GM21390 (cell line): ENCODE measurements around the gene RBPMS2.

ENCODE experiments used
- ATAC-seq: cut with Tn5 transposase; IDR thresholded peaks from one replicate; pipeline ENCODE4 v1.9.1; 2021; ENCODE audit not compliant: unreplicated experiment

RBPMS2 gene

GRCh38 chr15:64791401-64791800, 16.0 kb upstream of the RBPMS2 start:
- no peak for ATAC-seq

DNA sequence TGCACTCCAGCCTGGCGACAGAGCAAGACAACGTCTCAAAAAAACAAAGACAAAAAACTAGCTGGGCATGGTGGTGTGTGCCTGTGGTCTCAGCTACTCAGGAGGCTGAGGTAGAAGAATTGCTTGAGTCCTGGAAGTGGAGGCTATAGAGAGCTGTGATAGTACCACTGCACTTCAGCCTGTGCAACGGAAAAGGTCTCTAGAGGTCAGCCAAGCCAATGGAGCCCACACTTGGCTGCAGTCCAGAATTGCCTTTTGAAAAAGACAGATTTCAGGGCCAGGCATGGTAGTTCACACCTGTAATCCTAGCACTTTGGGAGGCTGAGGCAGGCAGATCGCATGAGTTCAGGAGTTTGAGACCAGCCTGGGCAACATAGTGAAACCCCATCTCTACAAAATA, 8.4 kb upstream of the RBPMS2 start:
- ATAC-seq, result no peak

DNA sequence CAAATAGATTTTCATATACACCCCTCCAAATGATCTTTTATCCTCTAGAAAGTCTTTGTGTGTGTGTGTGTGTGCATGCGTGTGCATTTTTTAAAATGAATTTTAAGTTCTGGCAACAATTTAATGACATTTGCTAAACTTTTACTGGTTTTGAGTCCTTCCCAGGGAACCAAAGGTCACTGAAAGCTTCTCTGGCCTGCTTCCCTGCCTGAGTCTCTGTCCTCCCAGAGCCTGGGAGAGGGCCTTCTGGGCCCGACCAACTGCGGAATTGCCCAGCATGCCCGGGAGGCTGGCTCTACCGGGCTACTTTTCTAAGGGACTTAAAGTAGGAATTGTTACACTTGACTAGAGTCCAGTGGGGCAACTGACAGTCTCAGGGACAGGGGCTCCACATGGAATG, 7.4 kb upstream of the RBPMS2 start:
- no peak for ATAC-seq

GRCh38 chr15:64781299-64781698, 5.9 kb upstream of the RBPMS2 start:
- no peak for ATAC-seq

DNA sequence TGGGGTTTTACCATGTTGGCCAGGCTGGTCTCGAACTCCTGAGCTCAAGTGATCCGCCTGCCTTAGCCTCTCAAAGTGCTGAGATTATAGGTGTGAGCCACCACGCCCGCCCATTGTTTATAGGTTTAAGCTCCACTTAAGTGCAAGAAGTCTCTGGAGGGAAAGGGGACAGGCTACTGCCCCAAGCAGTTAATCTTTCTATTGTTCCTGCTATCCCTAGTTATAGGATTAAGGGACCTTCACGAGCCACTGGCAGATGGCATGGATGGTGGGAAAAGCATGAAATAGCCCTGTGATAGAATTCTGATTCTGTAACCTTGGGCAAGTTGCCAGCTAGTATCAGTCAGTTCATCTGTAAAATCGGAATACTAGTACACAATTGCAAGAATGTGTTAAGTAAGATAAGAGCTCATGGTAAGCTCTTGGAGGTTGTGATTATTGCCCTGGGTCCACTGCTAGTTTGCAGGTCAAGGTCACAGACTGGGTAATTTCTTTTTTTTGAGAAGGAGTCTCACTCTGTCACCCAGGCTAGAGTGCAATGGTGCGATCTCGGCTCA, 5.3 kb upstream of the RBPMS2 start:
- ATAC-seq, result no peak

- no peak for ATAC-seq
Observed at GRCh38 chr15:64779630-64780029, 4.2 kb upstream of the RBPMS2 start.

DNA sequence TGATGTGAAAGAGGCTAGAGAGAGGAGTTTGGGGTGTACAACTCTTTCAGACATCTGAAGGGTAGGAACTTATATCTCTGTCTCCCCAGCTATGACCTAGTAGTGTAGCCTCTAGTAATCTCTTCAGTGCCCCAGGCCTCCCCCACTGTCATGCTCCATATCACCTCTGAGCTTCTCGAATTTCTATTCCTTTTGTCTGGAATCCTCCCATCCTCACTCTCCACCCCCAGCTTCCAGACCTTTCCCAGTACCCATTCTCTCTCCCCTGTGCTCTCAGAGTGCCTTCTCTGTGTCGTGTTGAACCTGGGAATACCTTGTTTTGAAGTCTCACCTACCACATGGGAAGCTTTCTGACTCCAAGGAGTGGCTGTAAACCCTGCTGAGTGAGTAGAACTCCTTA, 3.6 kb upstream of the RBPMS2 start:
- ATAC-seq, result no peak

- no peak for ATAC-seq
Observed at GRCh38 chr15:64776402-64776786, 1.0 kb upstream of the RBPMS2 start.

- ATAC-seq, result no peak
Observed at GRCh38 chr15:64774629-64775493, 528 bp downstream of the RBPMS2 start.

DNA sequence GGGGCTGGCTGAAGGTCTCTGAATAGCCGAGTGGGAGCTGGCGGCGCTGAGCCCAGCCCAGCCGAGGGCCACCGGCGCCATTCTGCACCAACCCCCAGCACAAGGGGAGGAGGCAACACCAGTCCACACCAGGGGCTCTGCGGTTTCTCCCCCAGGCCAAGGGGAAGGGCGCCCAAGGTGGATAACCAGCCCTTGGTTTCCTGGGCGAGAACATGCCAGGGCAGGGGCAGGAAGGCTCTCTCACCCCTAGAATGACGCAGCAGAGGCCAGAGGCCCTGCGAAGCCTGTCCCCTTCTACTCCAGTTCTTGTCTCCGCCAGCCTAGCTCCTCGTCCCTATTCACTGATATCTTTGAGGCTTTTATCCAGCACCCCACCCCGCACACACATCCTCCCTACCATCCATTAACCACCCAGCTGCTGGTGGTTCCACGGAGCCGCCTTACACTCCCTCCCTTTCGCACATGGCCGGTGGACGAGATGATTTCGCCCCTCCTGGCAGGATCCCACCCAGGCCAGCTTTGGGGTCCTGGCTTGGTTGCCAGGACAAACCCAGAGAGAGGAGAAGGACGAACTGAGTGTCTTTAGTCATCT, 1.3 kb downstream of the RBPMS2 start:
- no peak for ATAC-seq

GRCh38 chr15:64773606-64774005, 1.8 kb downstream of the RBPMS2 start:
- ATAC-seq, result no peak

GRCh38 chr15:64772964-64773363, 2.4 kb downstream of the RBPMS2 start:
- no peak for ATAC-seq

- ATAC-seq, result no peak
Observed at GRCh38 chr15:64772488-64772887, 2.9 kb downstream of the RBPMS2 start.

GRCh38 chr15:64770626-64771025, 4.8 kb downstream of the RBPMS2 start:
- ATAC-seq, result no peak

DNA sequence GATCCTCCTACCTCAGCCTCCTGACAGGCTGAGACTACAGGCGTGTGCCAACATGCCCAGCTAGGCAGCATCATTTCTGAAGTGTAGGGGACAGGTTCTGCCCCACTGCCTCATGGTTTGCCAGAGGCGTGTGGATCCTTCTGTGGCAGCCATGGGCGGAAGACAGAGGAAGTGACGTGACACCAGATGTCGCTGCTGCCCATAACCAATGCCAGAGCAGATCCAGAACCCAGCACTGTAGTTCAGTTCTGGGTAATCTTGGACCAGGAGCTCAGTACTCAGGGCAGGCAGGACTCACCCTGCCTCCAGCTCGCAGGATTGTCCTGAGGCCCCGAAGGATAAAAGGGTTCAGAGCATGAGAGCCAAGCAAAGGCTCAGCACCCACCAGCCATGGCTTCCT, 8.2 kb downstream of the RBPMS2 start:
- ATAC-seq, result no peak

DNA sequence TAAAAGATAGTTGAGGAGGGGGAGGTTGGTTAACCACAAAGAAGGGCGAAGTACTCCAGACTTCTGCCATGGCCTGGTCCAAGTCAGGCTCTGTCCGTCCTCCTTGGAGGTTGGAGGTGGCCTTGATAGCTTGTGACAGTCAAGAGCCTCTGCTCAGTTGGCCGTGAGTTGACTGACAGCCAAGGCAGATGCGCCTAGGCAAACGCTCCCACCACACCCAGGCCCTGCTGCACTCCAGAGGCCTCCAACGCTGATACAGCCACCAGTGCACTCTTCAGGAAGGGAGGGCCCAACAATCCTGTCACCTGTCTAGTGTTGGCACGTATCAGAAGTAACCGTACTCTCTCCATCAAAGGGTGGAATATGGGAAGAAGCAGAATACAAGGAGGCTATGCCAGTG, 9.3 kb downstream of the RBPMS2 start:
- no peak for ATAC-seq

DNA sequence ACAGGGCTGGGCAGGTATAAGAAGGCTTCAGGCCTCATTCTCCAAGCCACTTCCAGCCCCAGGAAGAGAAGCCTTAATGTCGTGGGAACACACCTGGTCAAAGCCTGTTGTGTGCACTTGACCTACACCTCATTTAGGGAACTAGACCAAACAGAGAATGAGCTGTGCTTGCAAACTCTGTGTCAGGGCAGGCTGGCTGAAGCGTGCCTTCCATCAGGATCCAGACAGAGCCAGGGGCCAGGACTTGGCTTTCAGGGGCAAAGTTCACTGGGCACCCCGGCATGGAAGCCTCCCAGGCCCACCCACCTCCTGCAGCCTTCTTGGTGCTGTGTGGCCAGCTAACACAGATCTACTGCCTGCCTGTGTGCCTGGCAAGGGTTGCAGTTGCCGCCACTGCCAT, 11.5 kb downstream of the RBPMS2 start:
- ATAC-seq, result no peak

- ATAC-seq, result no peak
Observed at GRCh38 chr15:64763462-64763861, 11.9 kb downstream of the RBPMS2 start.

- no peak for ATAC-seq
Observed at GRCh38 chr15:64763021-64763420, 12.4 kb downstream of the RBPMS2 start.

- no peak for ATAC-seq
Observed at GRCh38 chr15:64762546-64762945, 12.8 kb downstream of the RBPMS2 start.

DNA sequence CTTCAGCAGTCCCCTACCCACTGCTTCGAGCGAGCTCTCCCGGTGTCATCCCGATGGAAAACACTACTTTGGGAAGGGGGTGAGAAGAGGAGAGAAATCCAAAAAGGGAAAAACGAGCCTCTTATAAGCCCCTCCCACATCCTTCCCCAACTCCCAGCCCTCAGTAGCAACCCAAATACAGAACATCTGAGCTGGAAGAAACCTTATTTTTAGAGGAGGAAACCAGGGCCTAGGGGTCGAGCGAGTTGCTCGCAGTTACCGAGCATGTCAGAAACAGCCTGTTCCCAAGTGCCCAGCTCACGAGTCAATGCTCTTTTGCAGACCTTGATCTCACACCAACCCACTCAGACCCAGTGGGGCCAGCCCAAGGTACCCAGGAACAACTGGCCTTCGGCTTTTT, 14.2 kb downstream of the RBPMS2 start:
- ATAC-seq, result no peak

- ATAC-seq, result no peak
Observed at GRCh38 chr15:64760056-64760455, 15.3 kb downstream of the RBPMS2 start.
